ENCODE measurements around the gene CYP24A1.
A peak's percentile ranks its signal among the peaks of the same experiment; 100 is the strongest.

CYP24A1 gene

GRCh38 chr20:54184071-54184470 is 10.3 kb upstream of the CYP24A1 start:
- no peaks in the 10 kb centered on the region for H3K4me1 ChIP-seq (ENCODE audit: control insufficient read depth, insufficient read depth, low read length)
- H3K9ac ChIP-seq (ENCODE audit: low read depth, low read length) = no peak overlapping the region
- no peaks in the 10 kb centered on the region for H3K36me3 ChIP-seq (ENCODE audit: control insufficient read depth, insufficient read depth, low read length)
- no peak overlapping the region for H3K4me3 ChIP-seq (ENCODE audit: low read depth, low read length)
- peaks cover 3% of the 10 kb centered on the region for H3K27me3 ChIP-seq (ENCODE audit: control insufficient read depth, insufficient read depth, low read length)
- no peaks in the 10 kb centered on the region for H3K9me3 ChIP-seq (ENCODE audit: control insufficient read depth, insufficient read depth, low read length)

- H3K9me3 ChIP-seq (ENCODE audit: control insufficient read depth, insufficient read depth, low read length) = no peaks in the 10 kb centered on the region
- H3K27me3 ChIP-seq (ENCODE audit: control insufficient read depth, insufficient read depth, low read length) = peaks cover 9% of the 10 kb centered on the region
- H3K9ac ChIP-seq (ENCODE audit: low read depth, low read length) = no peak overlapping the region
- no peaks in the 10 kb centered on the region for H3K36me3 ChIP-seq (ENCODE audit: control insufficient read depth, insufficient read depth, low read length)
- no peaks in the 10 kb centered on the region for H3K4me1 ChIP-seq (ENCODE audit: control insufficient read depth, insufficient read depth, low read length)
- no peak overlapping the region for H3K4me3 ChIP-seq (ENCODE audit: low read depth, low read length)
Measured at GRCh38 chr20:54180931-54181330, 7.1 kb upstream of the CYP24A1 start.

- H3K4me3 ChIP-seq (ENCODE audit: low read depth, low read length) = no peak overlapping the region
- H3K27me3 ChIP-seq (ENCODE audit: control insufficient read depth, insufficient read depth, low read length) = peaks cover 17% of the 10 kb centered on the region
- no peaks in the 10 kb centered on the region for H3K36me3 ChIP-seq (ENCODE audit: control insufficient read depth, insufficient read depth, low read length)
- H3K4me1 ChIP-seq (ENCODE audit: control insufficient read depth, insufficient read depth, low read length) = peaks cover 1% of the 10 kb centered on the region
- H3K9ac ChIP-seq (ENCODE audit: low read depth, low read length) = no peak overlapping the region
- no peaks in the 10 kb centered on the region for H3K9me3 ChIP-seq (ENCODE audit: control insufficient read depth, insufficient read depth, low read length)
Measured at GRCh38 chr20:54179946-54180345, 6.2 kb upstream of the CYP24A1 start.

GRCh38 chr20:54178256-54178655 is 4.5 kb upstream of the CYP24A1 start:
- H3K27me3 ChIP-seq (ENCODE audit: control insufficient read depth, insufficient read depth, low read length) = peaks cover 33% of the 10 kb centered on the region
- no peaks in the 10 kb centered on the region for H3K9me3 ChIP-seq (ENCODE audit: control insufficient read depth, insufficient read depth, low read length)
- no peak overlapping the region for H3K9ac ChIP-seq (ENCODE audit: low read depth, low read length)
- peaks cover 10% of the 10 kb centered on the region for H3K4me1 ChIP-seq (ENCODE audit: control insufficient read depth, insufficient read depth, low read length)
- no peak overlapping the region for H3K4me3 ChIP-seq (ENCODE audit: low read depth, low read length)
- H3K36me3 ChIP-seq (ENCODE audit: control insufficient read depth, insufficient read depth, low read length) = no peaks in the 10 kb centered on the region

- Histone ChIP-seq H3K27me3 (ENCODE audit: control insufficient read depth, insufficient read depth, low read length) (peaks cover 42% of the 10 kb centered on the region), H3K36me3 (ENCODE audit: control insufficient read depth, insufficient read depth, low read length) (no peaks in the 10 kb centered on the region), H3K9ac (ENCODE audit: low read depth, low read length) (no peak overlapping the region), H3K4me1 (ENCODE audit: control insufficient read depth, insufficient read depth, low read length) (peaks cover 10% of the 10 kb centered on the region), H3K4me3 (ENCODE audit: low read depth, low read length) (no peak overlapping the region), H3K9me3 (ENCODE audit: control insufficient read depth, insufficient read depth, low read length) (no peaks in the 10 kb centered on the region)
Measured at GRCh38 chr20:54177378-54177777, 3.6 kb upstream of the CYP24A1 start.

DNA sequence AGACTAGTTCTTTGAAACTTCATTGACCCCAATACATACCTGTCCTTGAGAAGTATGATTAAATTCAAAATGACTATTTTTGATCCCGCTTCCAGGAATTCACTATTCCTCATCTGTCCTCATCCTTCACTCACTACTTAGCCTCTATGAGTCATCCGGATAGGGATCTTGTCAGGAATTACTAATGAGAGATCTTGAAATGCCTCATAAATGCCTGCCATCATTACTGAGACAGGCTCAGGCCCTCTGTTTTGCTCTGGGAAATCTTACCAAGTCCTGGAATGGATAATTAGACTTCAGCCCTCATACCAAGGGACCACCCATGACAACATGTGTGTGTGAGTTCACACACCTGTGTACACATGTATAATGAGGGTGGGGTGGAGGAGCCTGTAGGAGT is 2.8 kb upstream of the CYP24A1 start:
- peaks cover 49% of the 10 kb centered on the region for H3K27me3 ChIP-seq (ENCODE audit: control insufficient read depth, insufficient read depth, low read length)
- no peaks in the 10 kb centered on the region for H3K36me3 ChIP-seq (ENCODE audit: control insufficient read depth, insufficient read depth, low read length)
- H3K9me3 ChIP-seq (ENCODE audit: control insufficient read depth, insufficient read depth, low read length) = no peaks in the 10 kb centered on the region
- H3K9ac ChIP-seq (ENCODE audit: low read depth, low read length) = no peak overlapping the region
- H3K4me1 ChIP-seq (ENCODE audit: control insufficient read depth, insufficient read depth, low read length) = peaks cover 10% of the 10 kb centered on the region
- no peak overlapping the region for H3K4me3 ChIP-seq (ENCODE audit: low read depth, low read length)

DNA sequence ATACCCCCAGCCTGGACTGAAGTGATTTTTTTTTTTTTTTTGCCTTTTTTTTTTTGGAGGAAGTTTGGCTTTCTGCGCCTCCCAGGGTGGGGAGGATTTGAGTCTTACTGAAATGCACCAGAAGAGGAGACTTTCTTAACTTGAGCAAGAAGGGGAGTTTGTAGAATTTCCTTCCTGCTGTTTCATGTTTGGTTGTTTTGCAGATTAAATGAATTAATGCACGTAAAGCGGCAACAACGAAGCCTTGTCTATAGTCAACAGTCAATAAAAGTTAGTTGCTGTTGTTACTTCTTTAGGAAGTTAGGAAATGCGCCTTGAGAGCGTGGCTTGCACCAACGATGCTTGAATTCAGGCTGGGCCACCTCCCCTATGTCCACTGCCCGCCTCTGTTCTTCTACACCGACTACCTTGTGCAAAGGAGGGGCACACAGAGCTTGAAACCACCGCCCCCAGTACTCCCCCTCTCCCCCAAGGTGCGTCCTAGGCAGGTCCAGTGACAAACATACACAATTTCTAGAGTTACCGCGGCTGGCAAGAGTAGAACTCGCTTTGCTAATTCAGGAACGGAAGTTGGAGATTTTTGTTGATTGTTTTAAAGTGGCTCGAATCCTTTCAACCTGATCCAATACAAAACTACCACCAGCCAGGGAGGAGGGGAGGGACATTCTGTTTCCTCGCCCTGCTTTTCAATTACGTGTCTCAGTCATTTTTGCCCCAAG is 830 bp upstream of the CYP24A1 start:
- Histone ChIP-seq H3K9ac (ENCODE audit: low read depth, low read length) (no peak overlapping the region), H3K4me3 (ENCODE audit: low read depth, low read length) (peak overlapping the region; percentile 61), H3K36me3 (ENCODE audit: control insufficient read depth, insufficient read depth, low read length) (no peaks in the 10 kb centered on the region), H3K27me3 (ENCODE audit: control insufficient read depth, insufficient read depth, low read length) (peaks cover 66% of the 10 kb centered on the region), H3K9me3 (ENCODE audit: control insufficient read depth, insufficient read depth, low read length) (no peaks in the 10 kb centered on the region), H3K4me1 (ENCODE audit: control insufficient read depth, insufficient read depth, low read length) (peaks cover 10% of the 10 kb centered on the region)

GRCh38 chr20:54172856-54173652 is 732 bp downstream of the CYP24A1 start:
- peaks cover 10% of the 10 kb centered on the region for H3K4me1 ChIP-seq (ENCODE audit: control insufficient read depth, insufficient read depth, low read length)
- H3K36me3 ChIP-seq (ENCODE audit: control insufficient read depth, insufficient read depth, low read length) = no peaks in the 10 kb centered on the region
- H3K4me3 ChIP-seq (ENCODE audit: low read depth, low read length) = peak overlapping the region; percentile 61
- H3K9me3 ChIP-seq (ENCODE audit: control insufficient read depth, insufficient read depth, low read length) = no peaks in the 10 kb centered on the region
- peaks cover 76% of the 10 kb centered on the region for H3K27me3 ChIP-seq (ENCODE audit: control insufficient read depth, insufficient read depth, low read length)
- H3K9ac ChIP-seq (ENCODE audit: low read depth, low read length) = no peak overlapping the region

DNA sequence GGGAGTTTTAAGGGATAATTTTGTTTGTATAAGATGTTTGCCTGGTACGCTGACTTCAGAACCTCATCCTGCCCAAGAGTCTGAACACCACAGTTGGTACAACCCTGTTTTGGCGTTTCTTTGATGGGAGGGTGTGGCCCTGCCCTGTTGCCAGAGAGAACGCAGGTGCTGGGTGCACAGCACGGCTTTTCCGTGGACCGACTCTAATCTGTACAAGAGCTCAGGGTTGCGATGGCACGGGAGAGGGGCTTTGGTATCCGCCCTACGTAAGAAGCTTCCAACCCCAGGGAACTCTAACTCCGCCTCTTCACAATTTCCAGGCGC is 1.3 kb downstream of the CYP24A1 start:
- H3K4me1 ChIP-seq (ENCODE audit: control insufficient read depth, insufficient read depth, low read length) = peaks cover 10% of the 10 kb centered on the region
- peaks cover 76% of the 10 kb centered on the region for H3K27me3 ChIP-seq (ENCODE audit: control insufficient read depth, insufficient read depth, low read length)
- peak overlapping the region; percentile 61 for H3K4me3 ChIP-seq (ENCODE audit: low read depth, low read length)
- no peaks in the 10 kb centered on the region for H3K9me3 ChIP-seq (ENCODE audit: control insufficient read depth, insufficient read depth, low read length)
- H3K36me3 ChIP-seq (ENCODE audit: control insufficient read depth, insufficient read depth, low read length) = no peaks in the 10 kb centered on the region
- no peak overlapping the region for H3K9ac ChIP-seq (ENCODE audit: low read depth, low read length)

DNA sequence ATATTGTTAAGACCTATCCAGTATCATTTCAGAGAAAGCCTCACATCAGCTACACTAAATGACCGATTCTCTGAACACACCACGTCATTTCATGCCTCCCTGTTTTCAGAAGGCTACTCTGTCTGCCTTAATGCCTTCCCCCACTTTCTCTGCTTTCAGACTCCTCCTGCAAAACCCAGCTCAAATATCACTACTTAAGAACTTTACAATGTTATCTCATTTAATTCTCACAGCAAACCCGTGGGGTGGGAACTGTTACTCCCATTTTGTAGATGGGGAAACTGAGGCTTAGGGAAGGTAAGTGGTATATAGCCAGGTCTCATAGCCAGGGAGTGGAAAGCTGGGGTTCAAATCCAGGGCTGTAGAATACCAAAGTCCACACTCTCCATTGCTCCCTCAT is 2.8 kb downstream of the CYP24A1 start:
- Histone ChIP-seq H3K9ac (ENCODE audit: low read depth, low read length) (no peak overlapping the region), H3K36me3 (ENCODE audit: control insufficient read depth, insufficient read depth, low read length) (no peaks in the 10 kb centered on the region), H3K4me1 (ENCODE audit: control insufficient read depth, insufficient read depth, low read length) (peaks cover 10% of the 10 kb centered on the region), H3K4me3 (ENCODE audit: low read depth, low read length) (no peak overlapping the region), H3K9me3 (ENCODE audit: control insufficient read depth, insufficient read depth, low read length) (no peaks in the 10 kb centered on the region), H3K27me3 (ENCODE audit: control insufficient read depth, insufficient read depth, low read length) (peaks cover 71% of the 10 kb centered on the region)

GRCh38 chr20:54170026-54170471 is 3.7 kb downstream of the CYP24A1 start:
- peaks cover 63% of the 10 kb centered on the region for H3K27me3 ChIP-seq (ENCODE audit: control insufficient read depth, insufficient read depth, low read length)
- peaks cover 9% of the 10 kb centered on the region for H3K4me1 ChIP-seq (ENCODE audit: control insufficient read depth, insufficient read depth, low read length)

More at GRCh38 chr20:54170026-54170471, 3.7 kb downstream of the CYP24A1 start:
- Histone ChIP-seq H3K4me3 (ENCODE audit: low read depth, low read length) (no peak overlapping the region), H3K36me3 (ENCODE audit: control insufficient read depth, insufficient read depth, low read length) (no peaks in the 10 kb centered on the region), H3K9ac (ENCODE audit: low read depth, low read length) (no peak overlapping the region), H3K9me3 (ENCODE audit: control insufficient read depth, insufficient read depth, low read length) (no peaks in the 10 kb centered on the region)
